IMR-90 (cell line): ENCODE results near the gene RNF123. TPM values are rescaled to one million over a fixed set of nuclear protein-coding genes. Genes with fewer than 3 reads are reported as not detected.

Experiments
- ATAC-seq: fragments of 200-7000 bp; cut with Tn5 transposase; 2 replicates; pipeline ENCODE4 v1.9.1; 2020; ENCODE audit warnings: low read depth, mild to moderate bottlenecking, moderate library complexity
- BruUV-seq: library from RNA; stranded (reverse); fragments of 400-500 nt; replicated peaks from 2 replicates; lab custom pipeline; 2021; lab: Mats Ljungman, UMichigan
- CTCF ChIA-PET: fragments of 300-600 bp; formaldehyde crosslinking; extraction: SDS; loops from one replicate; lab custom pipeline; 2021; ENCODE audit warnings: antibody characterized with exemption; lab: Yijun Ruan, JAX
- POLR2A ChIA-PET: fragments of 300-600 bp; sonication (Branson Sonifier 250); formaldehyde crosslinking; loops from one replicate; lab custom pipeline; 2022; ENCODE audit warnings: antibody characterized with exemption; ENCODE audit not compliant: unreplicated experiment; lab: Charles Lee
- DNase-seq: peaks from one replicate; pipeline ENCODE4 v3.0.0; 2013
- H2AFZ ChIP-seq: replicated peaks from 2 replicates; pipeline ENCODE3; 2013; ENCODE audit warnings: low read length, mild to moderate bottlenecking; ENCODE audit not compliant: poor library complexity
- H2AK5ac ChIP-seq: 2 replicates; pipeline ENCODE4 v1.6.1; 2013; ENCODE audit warnings: low read depth, low read length, inconsistent platforms
- H2AK9ac ChIP-seq: replicated peaks from 2 replicates; pipeline ENCODE3; 2013; ENCODE audit warnings: mild to moderate bottlenecking, low read depth, low read length, moderate library complexity; ENCODE audit not compliant: poor library complexity
- H2BK120ac ChIP-seq: 2 replicates; pipeline ENCODE4 v1.6.1; 2013; ENCODE audit warnings: low read depth, low read length, inconsistent platforms
- H2BK15ac ChIP-seq: 3 replicates; pipeline ENCODE4 v1.6.1; 2013; ENCODE audit warnings: low read depth, low read length, inconsistent platforms
- H2BK20ac ChIP-seq: 2 replicates; pipeline ENCODE4 v1.6.1; 2013; ENCODE audit warnings: low read depth, mild to moderate bottlenecking, inconsistent platforms, low read length, moderate library complexity
- H2BK5ac ChIP-seq: 2 replicates; pipeline ENCODE4 v1.6.1; 2013; ENCODE audit warnings: mild to moderate bottlenecking, low read depth, low read length, inconsistent platforms; ENCODE audit not compliant: poor library complexity, severe bottlenecking
- H3K14ac ChIP-seq: replicated peaks from 2 replicates; pipeline ENCODE4 v1.6.1; 2013; ENCODE audit warnings: low read depth, low read length, inconsistent platforms
- H3K18ac ChIP-seq: 2 replicates; pipeline ENCODE4 v1.6.1; 2013; ENCODE audit warnings: low read depth, low read length, control low read depth
- H3K23ac ChIP-seq: 2 replicates; pipeline ENCODE4 v1.6.1; 2013; ENCODE audit warnings: low read depth, low read length, inconsistent platforms
- H3K27ac ChIP-seq: 2 replicates; pipeline ENCODE4 v1.5.1; 2013; ENCODE audit warnings: mild to moderate bottlenecking, control low read depth, low read length; ENCODE audit not compliant: insufficient read depth
- H3K27me3 ChIP-seq: 2 replicates; pipeline ENCODE4 v1.6.1; 2013; ENCODE audit warnings: low read length; ENCODE audit not compliant: control insufficient read depth, insufficient read depth
- H3K36me3 ChIP-seq: 2 replicates; pipeline ENCODE4 v1.6.1; 2013; ENCODE audit warnings: low read length, mixed read lengths; ENCODE audit not compliant: control insufficient read depth, insufficient read depth
- H3K4ac ChIP-seq: 2 replicates; pipeline ENCODE4 v1.6.1; 2013; ENCODE audit warnings: low read depth, low read length, inconsistent platforms
- H3K4me1 ChIP-seq: 2 replicates; pipeline ENCODE4 v1.6.1; 2013; ENCODE audit warnings: low read length, mixed read lengths; ENCODE audit not compliant: control insufficient read depth, insufficient read depth
- H3K4me2 ChIP-seq: 2 replicates; pipeline ENCODE4 v1.6.1; 2013; ENCODE audit warnings: low read depth, mild to moderate bottlenecking, control low read depth, low read length, moderate library complexity
- H3K4me3 ChIP-seq: 2 replicates; pipeline ENCODE4 v1.5.1; 2013; ENCODE audit warnings: low read depth, mild to moderate bottlenecking, control low read depth, low read length, moderate library complexity; ENCODE audit not compliant: insufficient read depth
- H3K56ac ChIP-seq: 2 replicates; pipeline ENCODE4 v1.6.1; 2013; ENCODE audit warnings: low read length, inconsistent platforms; ENCODE audit not compliant: insufficient read depth; ENCODE audit errors: extremely low read depth
- H3K79me1 ChIP-seq, 2 experiments: 2 replicates each; pipeline ENCODE4 v1.6.1; 2013; ENCODE audit warnings: low read length in 2 of 2, inconsistent platforms in 1 of 2, low read depth in 1 of 2
- H3K9ac ChIP-seq: 2 replicates; pipeline ENCODE4 v1.6.1; 2013; ENCODE audit warnings: low read depth, low read length, control low read depth
- H3K9me1 ChIP-seq: 2 replicates; pipeline ENCODE4 v1.6.1; 2013; ENCODE audit warnings: low read length, inconsistent platforms; ENCODE audit not compliant: insufficient read depth
- H3K9me3 ChIP-seq: 2 replicates; pipeline ENCODE4 v1.6.1; 2013; ENCODE audit warnings: low read length; ENCODE audit not compliant: control insufficient read depth, insufficient read depth
- H4K20me1 ChIP-seq: 2 replicates; pipeline ENCODE4 v1.6.1; 2013; ENCODE audit warnings: low read length, inconsistent platforms; ENCODE audit not compliant: insufficient read depth
- H4K5ac ChIP-seq: 2 replicates; pipeline ENCODE4 v1.6.1; 2013; ENCODE audit warnings: mild to moderate bottlenecking, low read depth, low read length, control low read depth
- H4K8ac ChIP-seq, 2 experiments: 2 replicates each; pipeline ENCODE4 v1.6.1; 2013; ENCODE audit warnings: low read depth in 2 of 2, low read length in 2 of 2, control low read depth in 1 of 2, inconsistent platforms in 1 of 2
- H4K91ac ChIP-seq: 2 replicates; pipeline ENCODE4 v1.6.1; 2013; ENCODE audit warnings: low read depth, low read length, inconsistent platforms; ENCODE audit not compliant: insufficient read depth
- BHLHE40 ChIP-seq: fragments of 150-350 bp; IDR thresholded peaks from 2 replicates; pipeline ENCODE4 v1.6.1; 2016; ENCODE audit warnings: mild to moderate bottlenecking, low read depth, low read length
- CHD1 ChIP-seq: IDR thresholded peaks from 2 replicates; pipeline ENCODE4 v1.6.1; 2012; ENCODE audit warnings: low read depth, low read length, improper control_type of control experiment
- CTCF ChIP-seq: conservative IDR thresholded peaks from 2 replicates; pipeline ENCODE4 v1.5.1; 2012; ENCODE audit warnings: mild to moderate bottlenecking, low read depth, low read length, improper control_type of control experiment
- MAZ ChIP-seq: IDR thresholded peaks from 2 replicates; pipeline ENCODE4 v1.6.1; 2012; ENCODE audit warnings: low read depth, mild to moderate bottlenecking, low read length, improper control_type of control experiment, moderate library complexity, borderline replicate concordance
- MXI1 ChIP-seq: IDR thresholded peaks from 2 replicates; pipeline ENCODE4 v1.6.1; 2012; ENCODE audit warnings: low read depth, mild to moderate bottlenecking, low read length, moderate library complexity, borderline replicate concordance
- NFE2L2 ChIP-seq: fragments of 150-350 bp; IDR thresholded peaks from 2 replicates; pipeline ENCODE4 v1.6.1; 2016; ENCODE audit warnings: low read depth, mild to moderate bottlenecking, low read length
- POLR2A ChIP-seq: IDR thresholded peaks from 2 replicates; pipeline ENCODE4 v1.6.1; 2012; ENCODE audit warnings: mild to moderate bottlenecking, low read depth, low read length
- RFX5 ChIP-seq: IDR thresholded peaks from 2 replicates; pipeline ENCODE4 v1.8.0; 2012; ENCODE audit warnings: low read depth, mild to moderate bottlenecking, low read length, moderate library complexity
- SMC3 ChIP-seq: fragments of 150-350 bp; IDR thresholded peaks from 2 replicates; pipeline ENCODE4 v1.6.1; 2016; ENCODE audit warnings: low read depth, mild to moderate bottlenecking, antibody characterized with exemption, low read length, moderate library complexity
- WGBS, 2 experiments: methylation state at CpG; one replicate each; pipeline versions ENCODE4 v1.1.5 to v1.1.7; 2013; ENCODE audit warnings: missing lambda C conversion rate in 2 of 2; ENCODE audit not compliant: insufficient read length in 1 of 2; ENCODE audit errors: extremely low coverage in 2 of 2; 5-methylcytosine and 5-hydroxymethylcytosine counted together
- dilution Hi-C: fragments of 300-500 bp; cut with HindIII; formaldehyde crosslinking; loops from one replicate; pipeline ENCODE4 v1.14.3; 2018; ENCODE audit warnings: low sequenced_read_pairs; ENCODE audit not compliant: unreplicated experiment
- in situ Hi-C: fragments of 300-500 bp; cut with MboI; formaldehyde crosslinking; loops from 3 replicates; pipeline ENCODE4 v1.14.3; 2019; ENCODE audit warnings: low sequenced_read_pairs, inconsistent platforms, mixed read lengths
- intact Hi-C: fragments of 100-400 bp; cut with micrococcal nuclease; formaldehyde crosslinking; loops from 2 replicates; pipeline ENCODE4 v1.10.0; 2022
- polyA plus RNA-seq, 3 experiments: library from polyadenylated mRNA; depleted of rRNA; stranded (reverse); fragments of >200 nt; gene quantifications; 2 replicates each; pipeline ENCODE4 v1.2.3, GENCODE V29; 2012; ENCODE audit warnings: low replicate concordance in 1 of 3
- total RNA-seq: library from RNA; depleted of rRNA; stranded (reverse); fragments of >200 nt; gene quantifications from 2 replicates; pipeline ENCODE4 v1.2.3, GENCODE V29; 2012
- TF ChIP-seq, protein P1 (sequence below): fragments of 150-350 bp; IDR thresholded peaks from 2 replicates; pipeline ENCODE4 v1.6.1; 2017; ENCODE audit warnings: mild to moderate bottlenecking, antibody characterized with exemption, low read length, low read depth

The RNF123 gene
- total and polyA plus RNA-seq, 2 of the 4 experiments (the other 2 are of a cell fraction) = 13.4 to 37.7 TPM

DNA sequence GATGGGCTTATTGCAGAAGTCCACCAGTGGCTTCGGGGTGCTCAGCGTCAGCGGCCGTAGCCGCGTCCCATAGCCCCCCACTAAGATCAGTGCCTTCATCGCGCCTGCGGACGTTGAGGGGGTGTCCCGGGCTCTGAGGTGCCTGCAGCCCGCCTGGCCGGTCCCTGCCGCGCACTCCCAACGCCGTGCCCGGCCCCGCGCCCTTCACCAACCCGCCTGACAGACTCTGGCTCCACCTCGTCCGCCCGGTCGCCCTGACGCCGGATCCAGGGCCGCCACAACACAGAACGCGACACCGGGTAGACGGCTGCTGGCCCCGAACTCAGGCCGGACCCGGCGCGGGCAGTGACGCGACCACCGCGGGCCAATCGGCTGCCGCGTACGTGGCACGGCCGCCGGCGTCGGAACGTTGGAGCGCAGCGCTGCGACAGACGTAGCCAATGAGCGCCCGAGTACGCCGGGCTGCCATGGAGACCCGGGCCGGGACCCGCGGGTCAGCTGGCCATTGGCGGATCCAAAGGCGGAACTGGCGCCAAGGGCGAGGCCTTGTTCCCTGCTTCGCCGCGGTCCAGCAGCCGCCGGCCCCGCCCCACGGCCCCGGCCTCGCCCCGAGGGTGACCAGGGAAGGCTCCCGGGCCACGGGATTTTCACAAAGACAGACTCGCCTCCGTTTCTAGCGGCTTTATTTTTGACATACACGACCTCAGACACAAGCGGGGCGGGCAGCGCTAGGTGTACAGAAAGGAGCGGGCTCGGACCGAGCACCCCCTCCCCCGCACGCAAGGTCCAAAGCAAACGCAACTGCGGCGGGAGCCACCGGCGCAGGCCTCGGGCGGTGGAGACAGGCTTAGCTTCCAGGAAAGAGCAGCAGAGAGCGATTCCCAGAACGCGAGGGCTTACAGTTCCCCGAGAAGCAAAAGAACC lies 34.5 kb downstream of the RNF123 start, which contains the start of gene GMPPB:
GMPPB (minus strand) TSS at position 324 of the 924 bp plus-strand sequence; CDS start at position 99, 225 bp downstream.
- peak within 1 kb of the TSS; percentile 93 for H4K91ac ChIP-seq
- peak; percentile 95 for DNase-seq
- H3K9ac ChIP-seq = peak within 1 kb of the TSS; percentile 91
- H3K9me3 ChIP-seq = no peaks in the 10 kb centered on the region
- peak within 1 kb of the TSS; percentile 82 for H2BK5ac ChIP-seq
- POLR2A ChIA-PET = no interaction called here
- H3K18ac ChIP-seq = no peak within 1 kb of the TSS
- peaks cover 45% of the 10 kb centered on the region for H3K36me3 ChIP-seq
- peak; percentile 85 for ATAC-seq
- H3K4me1 ChIP-seq = peaks cover 14% of the 10 kb centered on the region
- H3K9me1 ChIP-seq = peaks cover 5% of the 10 kb centered on the region; the same call in 1 of the 2 replicates
- dilution Hi-C loops (no loop called here), in situ Hi-C loops (no loop called here), intact Hi-C loops (no loop called here)
- peak within 1 kb of the TSS; percentile 76 for H3K23ac ChIP-seq
- peak within 1 kb of the TSS; percentile 96 for H3K4me2 ChIP-seq
- H4K20me1 ChIP-seq = peaks cover 29% of the 10 kb centered on the region
- peak within 1 kb of the TSS; percentile 98 for H2AK5ac ChIP-seq
- peak within 1 kb of the TSS; percentile 100 for H2AK9ac ChIP-seq
- no peak within 1 kb of the TSS for H2BK20ac ChIP-seq
- H4K5ac ChIP-seq = peak within 1 kb of the TSS; percentile 70
- H3K14ac ChIP-seq = peak within 1 kb of the TSS; percentile 93
- CTCF ChIA-PET = no interaction called here
- H3K56ac ChIP-seq = peak within 1 kb of the TSS; percentile 82
- TF ChIP-seq POLR2A = peak; percentile 82
- TF ChIP-seq SMC3 = no peak
- no peak; the same call in 1 of the 2 replicates for TF ChIP-seq MXI1
- TF ChIP-seq MAZ = peak; percentile 36; the same call in 1 of the 2 replicates
- peak; percentile 73 for TF ChIP-seq RFX5
- TF ChIP-seq CHD1 = no peak
- no peak for TF ChIP-seq BHLHE40
- no peak for TF ChIP-seq NFE2L2
- no peak for TF ChIP-seq CTCF
- TF ChIP-seq, protein P1, sequence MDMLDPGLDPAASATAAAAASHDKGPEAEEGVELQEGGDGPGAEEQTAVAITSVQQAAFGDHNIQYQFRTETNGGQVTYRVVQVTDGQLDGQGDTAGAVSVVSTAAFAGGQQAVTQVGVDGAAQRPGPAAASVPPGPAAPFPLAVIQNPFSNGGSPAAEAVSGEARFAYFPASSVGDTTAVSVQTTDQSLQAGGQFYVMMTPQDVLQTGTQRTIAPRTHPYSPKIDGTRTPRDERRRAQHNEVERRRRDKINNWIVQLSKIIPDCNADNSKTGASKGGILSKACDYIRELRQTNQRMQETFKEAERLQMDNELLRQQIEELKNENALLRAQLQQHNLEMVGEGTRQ = peak; percentile 68
- H2BK120ac ChIP-seq = peak within 1 kb of the TSS; percentile 32
- peaks cover 15 to 43% of the 10 kb centered on the region in 2 experiments; a peak in 3 of 4 replicates for H3K79me1 ChIP-seq
- H3K4ac ChIP-seq = peak within 1 kb of the TSS; percentile 88
- peak within 1 kb of the TSS; percentile 95 to 96 for H4K8ac ChIP-seq
- no peak within 1 kb of the TSS for H2BK15ac ChIP-seq
- BruUV-seq = no TSS peak
- H3K27me3 ChIP-seq = no peaks in the 10 kb centered on the region
- H3K27ac ChIP-seq = peak within 1 kb of the TSS; percentile 88
- peak within 1 kb of the TSS; percentile 85 for H3K4me3 ChIP-seq
- WGBS, 2 experiments = 0% methylated on average over 59 of the region's 102 CpGs; no CpG with 5 or more reads in 1 of the 2 experiments
- H2AFZ ChIP-seq = peak within 1 kb of the TSS; percentile 99
